GM19240 (cell line): ENCODE results near the gene FAM131B.

ENCODE experiments used
- DNase-seq: peaks from one replicate; pipeline ENCODE4 v3.0.0; 2011; ENCODE audit warnings: low spot score; ENCODE audit not compliant: insufficient read length

FAM131B gene

GRCh38 chr7:143360788-143361551 lies 1.5 kb downstream of the FAM131B start:
- no peak for DNase-seq

- no peak for DNase-seq
Observed at GRCh38 chr7:143359771-143360353, 2.7 kb downstream of the FAM131B start.

GRCh38 chr7:143358626-143359025 lies 3.9 kb downstream of the FAM131B start:
- DNase-seq, result no peak

GRCh38 chr7:143356414-143357050 lies 6.0 kb downstream of the FAM131B start:
- DNase-seq, result no peak

GRCh38 chr7:143355450-143356385 lies 6.8 kb downstream of the FAM131B start:
- DNase-seq, result no peak

- no peak for DNase-seq
Observed at GRCh38 chr7:143354965-143355364, 7.5 kb downstream of the FAM131B start.

- no peak for DNase-seq
Observed at GRCh38 chr7:143354376-143354775, 8.1 kb downstream of the FAM131B start.

GRCh38 chr7:143352531-143353002 lies 9.9 kb downstream of the FAM131B start:
- no peak for DNase-seq

- DNase-seq, result no peak
Observed at GRCh38 chr7:143351574-143351973, 10.9 kb downstream of the FAM131B start.

GRCh38 chr7:143351060-143351459 lies 11.5 kb downstream of the FAM131B start:
- no peak for DNase-seq

GRCh38 chr7:143347950-143348349 lies 14.6 kb downstream of the FAM131B start:
- no peak for DNase-seq

- no peak for DNase-seq
Observed at GRCh38 chr7:143346018-143346417, 16.5 kb downstream of the FAM131B start.

GRCh38 chr7:143345428-143345900 lies 17.0 kb downstream of the FAM131B start:
- DNase-seq, result no peak

GRCh38 chr7:143343596-143343995 lies 18.9 kb downstream of the FAM131B start:
- DNase-seq, result no peak

- no peak for DNase-seq
Observed at GRCh38 chr7:143341842-143342241, 20.7 kb downstream of the FAM131B start.

GRCh38 chr7:143337216-143337615 lies 25.3 kb downstream of the FAM131B start:
- no peak for DNase-seq

GRCh38 chr7:143334244-143334643 lies 28.3 kb downstream of the FAM131B start:
- DNase-seq, result no peak

GRCh38 chr7:143331179-143331801 lies 31.2 kb downstream of the FAM131B start:
- no peak for DNase-seq

GRCh38 chr7:143329471-143330170 lies 32.9 kb downstream of the FAM131B start:
- DNase-seq, result no peak

- DNase-seq, result no peak
Observed at GRCh38 chr7:143327903-143328302, 34.6 kb downstream of the FAM131B start.
